ENCODE measurements around the gene MS4A2. TPM values are rescaled to one million over a fixed set of nuclear protein-coding genes. Genes with fewer than 3 reads are reported as not detected.

The MS4A2 gene
- total RNA-seq, 2 donors from 2014 or later: 2.2 to 2.9 TPM

DNA sequence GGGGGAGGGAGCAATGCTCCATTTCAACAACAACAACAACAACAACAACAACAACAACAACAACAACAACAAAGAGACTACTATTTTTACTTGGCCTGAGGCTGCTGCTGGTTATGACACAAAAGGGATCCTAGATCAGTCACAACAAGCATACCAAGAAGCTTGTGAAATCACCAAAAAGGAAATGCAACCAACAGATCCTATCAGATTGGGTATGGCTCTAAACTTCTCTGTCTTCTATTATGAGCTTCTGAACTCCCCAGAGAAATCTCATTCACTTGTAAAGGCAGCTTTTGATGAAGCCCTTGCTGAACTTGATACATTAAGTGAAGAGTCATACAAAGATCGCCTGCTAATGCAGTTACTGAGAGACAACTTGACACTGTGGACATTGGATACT lies 10.5 kb upstream of the MS4A2 start:
- Histone ChIP-seq H3K36me3 (no peaks in the 10 kb centered on the region), H3K9ac (ENCODE audit: low read depth in 2 of 2, low read length in 2 of 2) (no peak overlapping the region), H3K27ac (no peak overlapping the region), H3K4me1 (no peaks in the 10 kb centered on the region), H3K9me3 (no peaks in the 10 kb centered on the region), H3K4me3 (no peak overlapping the region), H3K27me3 (no peaks in the 10 kb centered on the region)
- DNase-seq: no peak
- intact Hi-C loops (cut with DNase I): no loop called here
- TF ChIP-seq, protein P1, sequence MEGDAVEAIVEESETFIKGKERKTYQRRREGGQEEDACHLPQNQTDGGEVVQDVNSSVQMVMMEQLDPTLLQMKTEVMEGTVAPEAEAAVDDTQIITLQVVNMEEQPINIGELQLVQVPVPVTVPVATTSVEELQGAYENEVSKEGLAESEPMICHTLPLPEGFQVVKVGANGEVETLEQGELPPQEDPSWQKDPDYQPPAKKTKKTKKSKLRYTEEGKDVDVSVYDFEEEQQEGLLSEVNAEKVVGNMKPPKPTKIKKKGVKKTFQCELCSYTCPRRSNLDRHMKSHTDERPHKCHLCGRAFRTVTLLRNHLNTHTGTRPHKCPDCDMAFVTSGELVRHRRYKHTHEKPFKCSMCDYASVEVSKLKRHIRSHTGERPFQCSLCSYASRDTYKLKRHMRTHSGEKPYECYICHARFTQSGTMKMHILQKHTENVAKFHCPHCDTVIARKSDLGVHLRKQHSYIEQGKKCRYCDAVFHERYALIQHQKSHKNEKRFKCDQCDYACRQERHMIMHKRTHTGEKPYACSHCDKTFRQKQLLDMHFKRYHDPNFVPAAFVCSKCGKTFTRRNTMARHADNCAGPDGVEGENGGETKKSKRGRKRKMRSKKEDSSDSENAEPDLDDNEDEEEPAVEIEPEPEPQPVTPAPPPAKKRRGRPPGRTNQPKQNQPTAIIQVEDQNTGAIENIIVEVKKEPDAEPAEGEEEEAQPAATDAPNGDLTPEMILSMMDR (IDR thresholded peaks at IDR 0.05): no peak

DNA sequence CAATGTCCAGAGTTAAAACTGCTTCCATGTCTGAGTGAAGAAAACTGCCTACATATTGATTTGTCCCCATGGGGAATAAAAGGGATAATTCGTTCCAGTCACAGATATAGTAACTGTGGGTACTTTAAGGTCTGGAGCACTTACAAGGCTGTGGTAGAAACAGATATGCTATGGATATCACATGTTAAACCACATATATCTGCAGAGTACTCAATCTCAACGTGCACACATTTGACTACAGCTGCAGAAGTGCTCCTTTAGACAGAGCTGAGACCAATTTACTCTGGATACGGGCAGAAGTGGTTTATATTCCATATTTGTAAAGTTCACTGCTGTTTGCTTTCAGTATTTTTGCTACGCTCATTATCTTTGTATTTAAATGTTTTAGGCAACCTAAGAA lies 9.7 kb upstream of the MS4A2 start:
- Histone ChIP-seq H3K9ac (ENCODE audit: low read depth in 2 of 2, low read length in 2 of 2) (no peak overlapping the region), H3K36me3 (no peaks in the 10 kb centered on the region), H3K27me3 (no peaks in the 10 kb centered on the region), H3K27ac (no peak overlapping the region), H3K4me3 (no peak overlapping the region), H3K4me1 (no peaks in the 10 kb centered on the region), H3K9me3 (no peaks in the 10 kb centered on the region)
- no peak for DNase-seq
- TF ChIP-seq, protein P1 (IDR thresholded peaks at IDR 0.05): no peak
- intact Hi-C loops (cut with DNase I): no loop called here

DNA sequence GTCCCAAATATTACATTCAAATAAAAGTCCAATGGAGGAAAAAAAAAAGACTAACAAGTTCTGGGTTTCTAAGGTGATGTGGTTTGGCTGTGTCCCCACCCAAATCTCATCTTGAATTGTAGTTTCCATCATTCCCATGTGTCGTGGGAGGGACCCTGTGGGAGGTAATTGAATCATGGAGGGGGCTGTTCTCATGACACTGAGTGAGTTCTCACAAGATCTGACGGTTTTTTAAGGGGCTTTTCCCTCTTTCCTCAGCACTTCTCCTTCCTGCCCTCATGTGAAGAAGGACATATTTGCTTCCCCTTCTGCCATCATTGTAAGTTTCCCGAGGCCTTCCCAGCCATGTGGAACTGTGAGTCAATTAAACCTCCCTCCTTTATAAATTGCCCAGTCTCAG lies 7.9 kb upstream of the MS4A2 start:
- Histone ChIP-seq H3K27ac (no peak overlapping the region), H3K9me3 (no peaks in the 10 kb centered on the region), H3K36me3 (no peaks in the 10 kb centered on the region), H3K4me1 (no peaks in the 10 kb centered on the region), H3K4me3 (no peak overlapping the region), H3K27me3 (no peaks in the 10 kb centered on the region), H3K9ac (ENCODE audit: low read depth in 2 of 2, low read length in 2 of 2) (no peak overlapping the region)
- intact Hi-C loops (cut with DNase I): no loop called here
- no peak for DNase-seq
- TF ChIP-seq, protein P1 (IDR thresholded peaks at IDR 0.05): no peak

DNA sequence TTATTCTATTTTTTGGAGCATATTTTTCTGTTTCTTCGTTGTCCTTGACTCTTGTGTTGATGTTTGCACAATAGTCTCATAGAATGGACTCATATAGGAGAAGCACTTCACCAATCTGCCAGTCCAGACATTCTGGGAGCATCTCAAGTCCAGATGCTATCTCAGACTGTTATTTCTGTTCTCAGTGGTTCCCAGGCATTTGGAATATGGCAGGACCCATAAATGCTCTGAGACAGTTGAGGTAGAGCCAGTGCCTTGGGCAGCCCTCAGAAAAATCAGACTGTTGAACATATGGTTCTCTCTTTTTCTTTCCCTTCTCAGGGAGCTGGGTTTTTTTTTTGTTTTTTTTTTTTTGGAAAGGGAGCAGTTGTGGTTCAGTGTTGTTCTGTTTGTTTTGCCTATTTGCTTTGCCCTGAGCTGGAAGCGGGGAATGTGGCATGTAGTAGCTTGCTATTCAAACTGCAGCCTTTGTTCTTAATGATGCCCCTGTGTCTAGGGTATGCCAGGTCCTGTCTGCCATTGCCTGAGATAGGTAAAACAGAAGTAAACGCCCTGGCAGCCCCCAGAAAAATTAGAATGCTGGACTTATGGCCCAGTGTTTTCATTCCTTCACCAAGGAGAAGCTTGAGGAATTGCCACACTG lies 3.7 kb upstream of the MS4A2 start:
- Histone ChIP-seq H3K36me3 (no peaks in the 10 kb centered on the region), H3K9ac (ENCODE audit: low read depth in 2 of 2, low read length in 2 of 2) (no peak overlapping the region), H3K27ac (no peak overlapping the region), H3K27me3 (no peaks in the 10 kb centered on the region), H3K9me3 (no peaks in the 10 kb centered on the region), H3K4me1 (no peaks in the 10 kb centered on the region), H3K4me3 (no peak overlapping the region)
- intact Hi-C loops (cut with DNase I): no loop called here
- TF ChIP-seq, protein P1 (IDR thresholded peaks at IDR 0.05): no peak
- no peak for DNase-seq

DNA sequence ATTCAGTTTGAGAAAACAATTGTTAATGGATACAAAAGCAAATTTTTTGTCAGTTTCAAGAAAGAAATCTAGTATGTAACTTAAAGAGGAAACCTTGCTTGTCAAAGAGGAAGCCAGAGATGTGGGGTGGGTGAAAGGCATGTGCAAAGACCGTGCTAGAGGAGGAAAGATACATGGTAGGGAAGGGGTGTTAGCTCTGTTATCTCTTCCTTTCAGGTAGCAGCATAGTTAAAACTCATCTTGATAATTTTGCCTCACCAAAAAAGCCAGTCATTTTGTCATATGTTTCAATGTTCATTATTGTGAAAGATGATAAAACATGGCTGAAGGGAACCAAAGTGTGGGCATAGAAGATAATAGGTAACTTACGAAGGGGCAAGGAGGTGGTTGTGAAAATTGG lies 2.6 kb upstream of the MS4A2 start:
- no peak overlapping the region for H3K9ac ChIP-seq (ENCODE audit: low read depth in 2 of 2, low read length in 2 of 2)
- no peaks in the 10 kb centered on the region for H3K9me3 ChIP-seq
- DNase-seq: no peak
- H3K4me3 ChIP-seq: no peak overlapping the region
- H3K27me3 ChIP-seq: no peaks in the 10 kb centered on the region
- intact Hi-C loops (cut with DNase I): no loop called here
- H3K36me3 ChIP-seq: no peaks in the 10 kb centered on the region
- TF ChIP-seq, protein P1 (IDR thresholded peaks at IDR 0.05): no peak
- no peak overlapping the region for H3K27ac ChIP-seq
- no peaks in the 10 kb centered on the region for H3K4me1 ChIP-seq

Measured in colonic mucosa (tissue), 4 donors.